SKM-1 (cell line): Measurements from ENCODE around the gene PDXK.

Experiments
- DNase-seq: peaks from one replicate; lab custom pipeline; 2025; ENCODE audit not compliant: unreplicated experiment; lab: John Stamatoyannopoulos, UW

Gene PDXK

DNA sequence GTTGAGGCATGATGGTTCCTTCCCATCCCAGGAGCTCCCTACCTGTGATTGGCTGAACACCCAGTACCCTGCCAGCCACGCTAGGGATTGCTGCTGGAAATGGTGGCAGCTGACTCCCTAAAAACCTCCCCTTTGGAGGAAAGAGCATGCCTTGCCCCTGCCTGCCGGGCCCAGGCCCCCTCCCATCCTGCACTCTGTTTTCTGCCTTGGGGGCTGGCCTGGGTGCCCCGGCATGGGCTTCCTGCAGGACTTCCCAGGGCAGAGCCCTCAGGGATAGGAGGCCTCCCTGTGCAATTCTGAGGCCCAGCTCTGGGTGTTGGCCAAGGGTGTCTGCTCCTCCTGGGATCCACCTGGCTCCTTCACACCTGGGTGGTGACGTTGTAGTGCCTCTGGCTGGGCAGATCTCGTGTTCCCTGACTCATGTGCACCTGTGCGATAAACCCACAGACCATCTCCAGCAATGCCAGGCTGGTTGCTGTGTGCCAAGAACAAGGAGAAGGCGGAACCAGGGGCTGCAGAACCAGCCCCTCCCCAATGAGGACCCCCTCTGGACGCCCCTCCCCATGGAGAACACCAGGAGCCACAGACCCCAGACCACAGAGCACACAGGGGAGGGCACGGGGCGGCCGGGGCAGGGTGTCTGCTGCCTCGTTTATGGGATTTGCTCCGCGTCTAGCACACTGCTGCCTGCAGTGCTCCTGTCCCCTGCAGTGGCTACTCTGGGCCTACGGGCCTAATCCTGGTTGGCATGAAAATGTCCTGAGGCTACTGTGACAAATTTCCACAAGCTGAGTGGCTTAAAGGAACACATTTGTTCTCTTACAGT lies 43.6 kb downstream of the PDXK start:
- DNase-seq: no peak

DNA sequence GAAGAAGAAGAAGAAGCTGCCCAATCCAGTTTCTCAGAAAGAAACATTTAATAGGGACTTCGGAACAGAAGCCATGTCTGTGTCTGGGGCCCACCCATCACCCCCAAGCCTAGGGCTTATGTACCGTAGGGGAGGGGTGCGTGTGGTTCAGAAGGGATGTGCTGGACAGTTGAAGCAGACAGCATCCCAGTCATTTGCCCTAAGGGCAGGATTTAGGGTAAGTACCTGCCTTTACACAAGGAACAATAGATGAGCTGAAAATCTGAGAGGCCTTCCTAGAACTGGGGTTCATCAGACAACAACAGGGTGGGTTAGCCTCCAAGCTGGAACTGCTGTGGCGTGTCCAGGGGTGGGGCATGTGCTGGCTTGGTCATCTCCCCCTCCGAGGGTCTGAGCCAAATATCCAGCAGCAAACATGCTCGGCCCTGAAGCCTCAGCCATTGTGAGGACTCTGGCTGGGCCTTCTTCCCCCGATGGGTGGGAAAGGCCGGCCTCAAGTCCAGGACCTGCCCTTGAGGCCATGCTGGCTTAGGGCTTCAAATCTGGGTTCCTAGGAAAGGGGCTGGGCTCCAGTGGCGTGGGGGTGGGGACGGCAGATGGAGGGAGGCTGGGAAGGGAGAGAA lies 45.1 kb downstream of the PDXK start:
- no peak for DNase-seq

GRCh38 chr21:43764576-43765495 lies 45.9 kb downstream of the PDXK start:
- DNase-seq: no peak

DNA sequence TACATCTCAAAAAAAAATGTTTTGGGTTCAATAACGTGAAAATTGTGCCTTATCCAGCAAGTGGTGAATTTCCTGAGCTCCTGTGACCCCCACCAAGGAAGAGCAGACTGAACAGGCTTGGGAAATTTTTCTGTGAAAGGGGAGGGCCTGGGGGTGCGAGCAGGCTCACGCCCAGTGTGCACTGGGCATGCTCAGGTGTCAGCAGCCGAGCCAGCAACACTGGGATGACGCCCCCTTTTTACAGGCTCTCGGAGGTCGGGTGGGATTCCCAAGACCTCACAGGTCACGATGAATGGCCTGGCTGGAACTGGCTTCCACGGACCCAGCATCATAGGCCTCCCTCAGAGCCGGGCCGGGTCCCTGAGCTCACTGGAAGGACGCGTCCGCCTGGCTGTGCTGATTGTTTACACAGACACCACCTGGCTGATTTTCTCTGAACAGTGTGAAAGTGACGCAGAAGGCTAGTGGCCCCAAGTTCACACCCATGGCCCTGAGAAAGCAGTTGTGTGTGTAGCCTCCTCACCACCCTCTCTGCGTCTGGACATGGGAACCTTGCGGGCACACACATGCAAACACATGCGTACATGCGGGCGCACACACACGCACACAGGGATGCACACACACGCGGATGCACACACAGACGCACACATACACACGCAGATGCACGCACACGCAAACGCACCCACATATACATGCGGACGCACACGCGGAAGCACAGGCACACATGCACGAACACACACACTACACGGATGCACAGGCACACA lies 48.0 kb downstream of the PDXK start:
- no peak for DNase-seq

DNA sequence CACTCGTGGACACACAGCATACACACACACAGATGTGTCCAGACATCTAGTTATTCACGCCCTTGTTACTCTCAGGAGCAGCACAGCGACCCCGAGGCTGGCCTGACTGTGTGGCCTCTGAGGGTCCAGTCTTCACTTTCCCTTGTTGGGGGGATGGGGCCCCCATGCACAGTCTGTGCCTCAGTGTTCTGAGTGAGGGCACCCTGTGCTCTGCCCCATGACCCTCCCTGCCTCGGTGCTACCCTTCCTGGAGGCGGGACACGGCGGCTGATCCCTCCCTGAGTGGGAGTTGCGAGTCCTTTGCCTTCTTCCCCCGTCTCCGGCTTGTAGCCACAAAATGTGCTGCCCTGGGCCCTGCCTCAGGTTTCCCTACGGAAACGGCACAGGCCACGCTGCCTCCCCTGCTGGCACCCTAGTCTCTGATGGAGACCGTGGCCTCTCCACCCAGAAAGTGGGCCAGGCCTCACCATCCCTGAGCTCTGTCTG lies 48.6 kb downstream of the PDXK start:
- DNase-seq: no peak

GRCh38 chr21:43767984-43768867 lies 49.3 kb downstream of the PDXK start:
- DNase-seq: no peak

GRCh38 chr21:43768868-43769167 lies 49.9 kb downstream of the PDXK start:
- DNase-seq: no peak

- DNase-seq: no peak
Observed at GRCh38 chr21:43769325-43769958, 50.5 kb downstream of the PDXK start.

- no peak for DNase-seq
Observed at GRCh38 chr21:43770066-43770655, 51.2 kb downstream of the PDXK start.

DNA sequence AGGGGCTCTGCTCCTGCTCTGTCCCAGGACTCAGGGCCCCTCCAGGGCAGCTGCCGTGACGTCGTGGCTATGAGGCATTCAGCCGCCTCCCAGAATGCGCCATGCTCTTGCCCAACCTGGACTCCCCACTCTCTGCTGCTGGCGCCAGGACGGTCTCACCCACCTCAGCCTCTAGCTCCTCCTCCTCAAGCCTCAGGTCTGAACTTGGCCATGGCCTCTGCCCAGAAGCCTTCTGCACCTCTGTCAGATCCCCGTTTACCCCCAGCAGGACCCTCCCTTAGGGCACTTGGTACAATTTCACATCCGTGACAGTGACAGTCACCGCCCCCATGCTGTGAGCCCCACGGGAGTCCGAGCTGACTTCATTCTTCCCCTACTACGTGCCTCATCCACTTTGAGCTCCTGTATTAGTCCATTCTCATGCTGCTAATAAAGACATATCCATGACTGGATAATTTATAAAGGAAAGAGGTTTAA lies 52.3 kb downstream of the PDXK start:
- no peak for DNase-seq

GRCh38 chr21:43771698-43772424 lies 52.9 kb downstream of the PDXK start:
- DNase-seq: no peak

DNA sequence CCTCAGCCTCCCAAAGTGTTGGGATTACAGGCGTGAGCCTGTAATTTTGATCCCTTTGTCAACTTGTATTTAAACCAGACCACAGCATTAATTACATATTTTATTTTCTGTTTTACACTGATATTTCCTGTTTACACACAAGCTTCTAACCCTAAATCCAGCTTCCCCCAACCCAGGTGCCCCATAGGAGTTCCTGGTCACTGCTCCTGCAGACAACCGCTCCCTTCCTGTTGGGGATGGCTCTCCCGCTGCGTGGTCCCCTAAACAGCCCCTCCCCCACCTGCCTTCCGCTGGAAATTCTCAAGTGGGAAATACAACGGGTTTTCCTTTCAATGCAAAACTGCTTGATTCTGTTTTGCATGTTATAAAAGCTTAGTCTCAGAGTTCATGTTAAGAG lies 53.5 kb downstream of the PDXK start:
- no peak for DNase-seq

DNA sequence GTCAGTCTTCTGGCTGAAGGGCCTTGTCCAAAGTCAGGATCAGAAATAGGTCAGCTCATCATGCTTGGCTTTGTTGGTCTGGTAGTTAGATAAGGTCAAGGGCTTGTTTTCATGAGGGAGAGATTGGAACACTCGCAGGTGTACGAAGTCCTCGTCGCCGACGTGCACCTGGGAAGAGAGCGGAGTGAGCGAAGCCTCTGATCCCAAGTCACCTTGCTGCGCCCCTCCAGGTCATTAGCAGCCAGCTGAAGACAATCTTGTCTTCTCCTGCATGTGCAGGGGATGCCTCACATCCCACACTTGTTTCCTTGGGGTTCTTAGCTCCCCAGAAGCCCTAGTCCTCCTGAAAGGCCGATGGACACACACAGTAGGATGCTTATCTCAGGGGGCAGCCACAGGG lies 55.2 kb downstream of the PDXK start:
- DNase-seq: no peak

- no peak for DNase-seq
Observed at GRCh38 chr21:43775190-43775589, 56.3 kb downstream of the PDXK start.

DNA sequence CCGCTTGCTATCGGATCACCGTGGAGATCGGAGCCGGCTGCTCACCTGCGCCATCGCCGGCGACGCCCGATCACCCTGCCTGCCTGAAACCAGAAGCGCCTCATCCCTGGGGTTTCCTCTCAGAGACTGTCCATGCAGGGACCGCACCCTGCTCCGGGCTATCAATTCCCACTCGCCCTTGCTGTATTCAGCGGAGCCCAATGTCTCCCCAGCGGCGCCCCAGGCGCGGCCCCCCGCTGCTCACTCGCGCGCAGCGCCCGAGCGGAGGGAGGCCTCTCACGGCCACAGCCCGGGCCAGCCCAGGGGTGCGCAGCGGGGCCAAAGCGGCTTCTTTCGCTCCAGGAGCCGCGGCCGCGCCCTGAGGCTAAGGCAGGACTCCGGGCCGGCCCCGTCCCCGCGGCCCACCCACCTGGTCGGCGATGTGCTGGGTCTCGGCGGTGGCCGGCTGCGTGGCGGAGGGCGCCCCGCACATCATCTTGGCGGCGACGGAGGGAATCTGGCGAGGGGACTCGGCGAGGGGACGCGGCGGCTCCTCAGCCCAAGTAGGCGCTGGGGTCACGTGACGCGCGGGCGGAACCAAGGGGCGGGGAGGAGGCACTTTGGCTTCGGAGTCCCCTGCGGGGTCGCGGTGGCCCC lies 57.0 kb downstream of the PDXK start, which contains the start of gene CSTB:
Gene CSTB, minus strand, starts transcription at position 514 of the 636 bp plus-strand sequence. Its CDS starts 39 bp downstream, at position 475.
- no peak for DNase-seq

GRCh38 chr21:43777953-43778352 lies 59.0 kb downstream of the PDXK start:
- no peak for DNase-seq

- no peak for DNase-seq
Observed at GRCh38 chr21:43778469-43779335, 59.8 kb downstream of the PDXK start.
